Hematopoietic multipotent progenitor cell treated with erythropoietin and hydrocortisone succinate and interleukin-3 and kit ligand, for 17 days (in vitro differentiated cells): Measurements from ENCODE around the gene CLDN9.

Experiments
- DNase-seq: peaks from one replicate; pipeline ENCODE4 v3.0.0-alpha.2; 2015; ENCODE audit warnings: low spot score

The CLDN9 gene

DNA sequence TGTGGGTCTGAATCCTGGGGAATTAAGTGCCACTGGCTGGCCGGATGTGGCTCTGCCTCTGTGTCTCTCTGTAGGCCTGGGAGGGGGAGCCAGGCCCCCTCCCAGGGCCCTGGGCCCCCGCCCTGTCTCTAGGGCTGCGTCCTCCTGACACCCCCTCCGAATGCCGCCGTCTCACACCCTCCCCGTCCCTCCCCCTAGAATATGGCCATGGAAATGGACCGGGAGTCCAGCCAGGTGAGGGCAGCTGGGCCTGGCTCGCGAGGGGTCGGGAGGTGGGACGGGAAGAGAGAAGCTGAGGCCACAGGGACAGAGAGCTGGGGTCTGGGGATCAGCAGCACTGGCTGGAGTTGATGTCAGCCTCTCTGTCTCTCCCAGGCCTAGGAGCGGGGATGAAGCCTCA is 16.4 kb upstream of the CLDN9 start:
- DNase-seq, result no peak

DNA sequence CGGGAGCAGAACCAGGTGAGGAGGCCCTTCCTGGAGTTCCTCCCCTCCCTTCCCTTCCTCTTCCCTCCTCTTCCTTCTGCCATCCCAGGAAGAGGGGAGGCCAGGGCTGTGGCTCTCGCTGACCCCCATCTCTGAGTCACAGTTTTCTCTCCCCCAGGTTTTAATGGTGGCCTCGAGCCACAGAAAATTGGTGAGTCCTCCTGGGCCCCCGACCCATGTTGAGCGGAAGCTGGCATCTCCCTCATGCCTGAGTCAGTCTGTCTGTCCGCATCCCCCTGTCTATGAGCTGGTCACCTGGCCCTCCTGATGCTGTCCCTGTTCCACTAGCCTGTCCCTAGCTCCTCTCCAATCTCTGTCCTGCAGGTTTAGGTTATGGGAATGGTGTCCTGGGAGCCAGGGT is 12.8 kb upstream of the CLDN9 start:
- no peak for DNase-seq

DNA sequence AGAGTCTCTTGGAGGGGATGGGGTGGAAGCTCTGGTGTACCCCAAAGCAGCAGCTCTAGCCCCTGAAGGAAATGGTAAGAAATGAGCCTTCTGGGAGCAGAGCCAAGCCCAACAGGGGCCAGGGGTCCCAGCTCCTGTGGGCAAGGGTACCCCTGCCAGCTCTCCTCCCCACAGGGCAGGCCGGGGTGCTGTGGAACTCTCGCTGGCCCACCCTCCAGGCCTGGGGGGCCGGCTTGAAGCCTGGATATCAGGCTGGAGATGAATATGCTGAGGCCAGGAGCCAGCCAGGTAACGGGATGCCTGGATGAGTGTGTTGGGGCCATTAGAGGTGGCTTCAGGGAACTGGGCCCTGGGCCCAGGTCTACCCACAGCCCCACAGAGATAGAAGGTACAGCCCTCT is 12.2 kb upstream of the CLDN9 start:
- no peak for DNase-seq

DNA sequence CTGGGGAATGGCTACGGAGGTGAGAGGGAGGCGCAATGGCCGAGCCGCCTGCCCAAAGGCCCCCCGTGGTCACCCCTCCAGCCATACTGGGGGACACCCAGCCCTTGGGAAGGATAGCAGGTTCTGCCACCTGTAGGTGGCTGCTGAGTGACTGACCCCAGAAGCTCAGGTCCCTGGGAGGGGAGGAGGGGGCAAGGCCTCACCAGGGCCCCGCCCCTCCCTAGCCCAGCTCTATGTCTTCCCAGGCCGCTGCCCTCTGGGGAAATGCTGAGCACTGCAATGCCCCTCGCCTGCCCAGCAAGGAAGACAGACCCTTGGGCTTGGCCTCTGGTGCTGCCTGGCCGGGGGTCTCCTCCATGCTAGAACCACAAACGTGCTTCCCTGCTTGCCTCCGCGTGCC is 11.4 kb upstream of the CLDN9 start:
- DNase-seq, result no peak

DNA sequence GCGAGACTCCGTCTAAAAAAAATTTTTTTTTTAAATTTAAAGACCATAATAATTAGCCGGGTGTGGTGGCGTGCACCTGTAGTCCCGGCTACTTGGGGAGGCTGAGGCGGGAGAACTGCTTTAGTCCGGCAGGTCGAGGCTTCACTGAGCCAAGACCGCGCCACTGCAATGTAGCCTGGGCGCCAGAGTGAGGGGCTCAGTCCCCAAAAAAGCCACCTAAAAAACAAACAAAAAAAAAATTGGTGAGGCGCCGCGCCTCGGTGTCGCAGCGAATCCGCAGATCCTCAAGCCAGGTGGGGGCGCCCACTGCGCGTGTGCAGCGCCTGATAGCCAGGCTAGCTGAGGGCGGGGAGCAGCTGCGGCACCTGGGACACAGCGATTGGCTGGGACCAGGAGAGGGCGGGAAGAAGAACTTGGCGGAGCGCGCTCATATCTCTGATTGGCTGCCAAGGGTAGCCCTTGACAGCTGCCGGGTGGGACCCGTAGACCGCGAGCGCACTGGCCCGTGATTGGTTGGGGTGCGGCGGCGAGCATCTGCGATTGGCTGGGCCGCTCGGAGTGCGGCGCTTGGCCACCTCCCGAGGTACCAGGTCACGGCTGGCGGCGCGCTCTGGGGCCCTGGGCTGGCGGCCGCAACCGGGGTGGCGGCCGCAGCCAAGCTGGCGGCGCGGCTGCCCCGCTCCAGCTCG is 9.0 kb upstream of the CLDN9 start:
- peak; percentile 99 for DNase-seq

DNA sequence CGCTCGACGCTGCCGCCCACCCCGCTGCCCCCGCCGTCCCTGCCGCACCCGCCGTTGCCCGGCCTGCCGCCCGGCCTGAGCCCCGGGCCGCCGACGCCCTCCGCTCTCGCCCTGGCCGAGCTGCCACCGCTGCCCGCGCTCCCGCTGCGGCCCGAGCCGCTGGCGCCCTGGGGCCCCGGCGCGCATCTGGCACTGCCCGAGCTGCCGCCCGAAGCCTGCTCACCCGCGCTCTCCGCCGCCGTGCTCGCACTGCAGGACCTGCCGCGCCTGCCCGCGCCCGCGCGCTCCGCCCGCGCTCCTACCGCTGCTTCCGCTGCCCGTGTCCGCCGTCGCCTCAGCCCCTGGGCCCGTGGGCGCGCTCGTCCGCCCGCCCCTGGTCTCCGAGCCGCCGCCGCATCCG is 8.4 kb upstream of the CLDN9 start:
- no peak for DNase-seq

DNA sequence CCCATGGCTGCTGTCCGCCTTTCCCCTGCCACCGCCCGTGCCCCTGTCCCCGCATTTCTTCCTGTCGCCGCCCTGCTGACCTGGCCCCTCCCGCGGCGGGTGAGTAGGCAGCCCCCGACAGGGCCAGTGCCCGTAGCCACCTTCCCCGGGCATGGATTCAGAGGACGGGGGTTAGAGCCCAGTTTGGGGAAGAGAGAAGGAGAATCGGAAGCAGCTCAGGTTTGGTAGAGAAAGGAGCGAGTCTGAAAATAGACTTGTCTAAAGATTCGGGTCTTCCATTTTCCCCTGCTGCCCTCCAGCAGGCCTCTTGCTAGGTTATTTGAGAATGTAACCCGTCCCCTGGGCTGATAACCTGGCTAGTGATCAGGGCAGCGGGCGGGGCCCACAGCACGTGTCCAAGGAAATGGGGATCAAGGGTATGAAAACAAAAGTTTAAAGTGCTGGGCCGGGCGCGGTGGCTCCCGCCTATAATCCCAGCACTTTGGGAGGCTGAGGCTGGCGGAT is 7.9 kb upstream of the CLDN9 start:
- DNase-seq, result peak; percentile 14

DNA sequence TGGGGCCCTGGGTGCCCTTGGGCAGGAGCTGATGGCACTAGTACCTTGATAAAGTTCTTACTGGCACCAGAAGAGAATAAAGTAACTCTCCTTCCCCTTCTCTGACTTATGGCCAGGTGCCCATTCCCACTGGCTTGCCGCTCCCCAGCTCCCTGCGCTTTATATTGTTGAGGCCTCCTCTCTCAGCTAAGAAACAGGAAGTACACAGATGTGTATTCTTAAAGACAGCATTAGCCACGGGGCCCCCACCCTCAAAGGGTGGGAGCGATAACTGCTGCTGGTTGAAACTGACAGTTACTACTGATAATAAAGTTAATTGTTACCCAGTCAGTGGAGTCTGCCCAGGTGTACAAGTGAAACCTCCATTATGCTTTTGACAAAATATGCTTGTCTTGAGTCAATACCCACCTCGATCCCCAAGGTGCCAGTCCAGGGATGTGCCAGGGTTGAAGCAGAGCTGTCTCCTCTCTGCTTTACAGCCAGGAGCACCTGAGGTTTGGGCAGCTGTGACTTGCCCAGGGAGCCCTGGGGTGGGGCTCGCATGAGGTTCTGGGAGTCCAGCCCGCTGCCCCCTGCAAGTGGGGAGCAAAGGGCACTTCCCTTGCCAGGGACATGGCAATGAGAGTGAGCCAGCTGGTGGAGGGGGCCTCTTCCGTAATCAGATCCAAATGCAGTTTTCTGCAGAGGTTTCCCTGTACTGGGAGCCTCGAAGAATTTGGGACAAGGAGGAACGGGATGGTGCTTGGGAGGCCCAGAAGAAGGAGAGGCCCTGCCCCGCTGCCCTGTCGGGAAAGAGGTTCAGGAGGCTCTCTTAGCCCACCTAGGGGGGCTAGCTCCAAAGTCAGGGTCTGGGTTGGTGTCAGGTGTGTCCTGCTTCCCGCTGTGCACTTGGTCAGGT is 5.4 kb upstream of the CLDN9 start:
- DNase-seq, result no peak

DNA sequence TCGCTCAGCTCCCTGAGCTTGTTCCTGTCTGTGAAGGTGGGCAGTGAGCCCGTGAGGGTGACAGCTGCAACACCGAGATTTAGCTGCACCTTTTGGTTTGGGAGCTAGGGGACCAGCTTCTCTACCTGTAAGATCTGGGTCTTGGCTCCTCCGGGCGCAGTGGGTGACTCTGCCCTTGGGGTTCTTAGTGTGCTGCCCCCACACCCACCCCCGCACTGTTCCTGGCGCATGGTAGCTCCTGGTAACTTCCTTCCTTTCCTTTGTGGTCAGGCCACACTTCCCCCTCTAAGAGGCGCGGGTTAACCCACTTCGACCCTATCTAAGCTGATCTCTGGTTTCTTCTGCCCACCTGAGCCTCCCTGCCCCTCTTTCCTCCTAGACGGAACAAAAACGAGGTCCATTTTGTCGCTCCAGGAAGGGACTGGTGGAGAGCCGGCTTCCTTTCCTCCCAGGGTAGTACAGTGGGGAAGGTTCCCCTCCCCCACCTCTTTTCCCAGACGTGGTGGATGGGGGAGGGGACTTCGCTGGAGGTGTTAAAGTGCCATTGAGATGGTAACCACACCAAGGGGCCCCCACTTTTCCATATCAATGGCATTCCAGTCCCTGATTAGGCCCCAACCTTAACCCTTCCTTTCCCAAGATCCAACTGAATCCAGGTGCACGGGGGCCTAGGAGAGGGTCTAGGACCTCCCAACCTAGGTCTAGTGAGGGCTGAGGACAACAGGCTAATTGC is 4.6 kb upstream of the CLDN9 start:
- no peak for DNase-seq

DNA sequence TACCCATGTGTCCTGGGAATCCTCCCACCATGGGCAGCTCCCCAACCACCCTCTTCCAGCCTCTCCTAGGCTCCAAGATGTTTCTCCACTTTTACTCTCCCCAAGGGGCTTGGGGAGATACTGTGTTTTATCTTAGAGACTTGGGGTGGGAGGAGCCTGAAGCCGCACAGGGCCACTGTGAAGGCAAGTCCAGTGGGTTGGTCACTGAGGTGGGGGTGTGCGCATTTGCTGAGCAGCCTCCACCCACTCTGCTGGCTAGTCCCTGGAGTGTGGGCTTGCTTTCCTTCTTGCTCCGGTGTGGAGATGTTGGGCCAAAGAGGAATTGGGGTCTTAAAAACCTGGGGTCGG is 4.1 kb upstream of the CLDN9 start:
- no peak for DNase-seq

DNA sequence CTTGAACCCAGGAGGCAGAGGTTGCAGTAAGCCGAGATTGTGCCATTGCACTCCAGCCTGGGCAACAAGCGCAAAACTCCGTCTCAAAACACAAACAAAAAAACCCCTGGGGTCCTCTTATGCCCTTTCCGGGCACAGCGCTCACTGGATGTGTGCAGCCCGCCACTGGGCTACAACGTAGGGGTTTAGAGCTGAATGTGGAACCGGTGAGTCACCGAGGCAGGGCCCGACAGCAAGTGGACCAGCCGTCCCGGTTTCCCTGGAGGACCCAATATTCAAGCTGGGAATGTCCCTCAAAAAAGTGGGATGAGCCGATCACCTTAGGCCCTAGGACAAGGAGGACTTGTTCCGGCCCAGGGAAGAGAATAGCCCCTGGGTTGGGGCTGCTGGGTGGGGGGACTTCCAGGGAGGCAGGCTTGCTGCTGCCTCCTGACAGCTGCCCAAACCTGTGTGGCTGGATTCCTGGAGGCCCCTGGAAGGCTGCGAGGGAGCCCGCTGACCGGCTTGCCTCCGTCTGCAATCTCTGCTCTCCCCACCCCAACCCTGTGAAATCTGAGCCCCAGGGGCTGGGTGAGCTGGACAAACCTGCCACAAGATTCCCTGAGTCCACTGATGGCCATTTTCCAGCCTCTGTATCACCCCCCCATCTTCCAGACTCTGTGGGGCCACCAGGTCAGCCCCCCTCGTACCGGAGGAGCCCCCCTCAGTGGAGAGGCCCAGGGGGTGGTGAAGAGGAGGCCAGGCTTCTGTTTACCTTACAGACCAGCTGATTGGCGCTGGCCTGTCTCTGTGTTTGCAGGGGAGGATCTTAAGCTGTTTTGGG is 2.9 kb upstream of the CLDN9 start:
- no peak for DNase-seq

DNA sequence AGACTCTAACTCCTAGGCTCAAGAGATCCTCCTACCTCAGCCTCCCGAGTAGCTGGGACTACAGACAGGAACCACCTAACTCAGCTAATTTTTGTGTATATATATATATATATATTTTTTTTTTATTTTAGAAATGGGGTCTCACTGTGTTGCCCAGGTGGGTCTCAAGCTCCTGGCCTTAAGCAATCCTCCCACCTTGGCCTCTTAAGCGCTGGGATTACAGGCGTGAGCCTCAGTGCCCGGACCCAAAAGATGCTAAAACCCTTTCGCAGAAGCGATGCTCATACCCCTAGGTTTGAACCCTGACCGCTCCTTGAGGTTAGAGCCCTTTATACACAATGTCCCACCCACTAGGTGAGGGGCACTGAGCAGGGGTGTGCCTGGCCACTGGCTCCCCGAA is 2.2 kb upstream of the CLDN9 start:
- no peak for DNase-seq

DNA sequence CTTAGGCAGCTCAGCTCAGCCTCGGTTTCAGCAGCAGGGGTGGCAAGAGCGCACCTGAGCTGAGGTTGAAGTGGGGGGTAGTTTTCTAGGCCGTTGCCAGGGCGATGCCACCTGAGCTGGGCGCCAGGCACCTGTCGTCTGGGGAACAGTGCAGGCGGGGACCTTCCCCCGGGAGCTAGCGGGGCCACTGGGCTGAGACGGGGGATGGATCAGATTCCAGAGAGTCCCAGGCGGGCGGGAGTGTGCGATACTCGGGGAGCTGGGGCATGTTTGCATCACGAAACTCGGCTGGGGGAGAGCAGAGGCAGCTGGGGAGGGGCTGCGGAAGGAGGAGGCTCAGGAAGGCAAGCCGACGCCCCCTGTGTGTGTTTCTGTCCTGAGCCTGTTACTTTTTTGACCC is 477 bp upstream of the CLDN9 start:
- DNase-seq, result no peak

DNA sequence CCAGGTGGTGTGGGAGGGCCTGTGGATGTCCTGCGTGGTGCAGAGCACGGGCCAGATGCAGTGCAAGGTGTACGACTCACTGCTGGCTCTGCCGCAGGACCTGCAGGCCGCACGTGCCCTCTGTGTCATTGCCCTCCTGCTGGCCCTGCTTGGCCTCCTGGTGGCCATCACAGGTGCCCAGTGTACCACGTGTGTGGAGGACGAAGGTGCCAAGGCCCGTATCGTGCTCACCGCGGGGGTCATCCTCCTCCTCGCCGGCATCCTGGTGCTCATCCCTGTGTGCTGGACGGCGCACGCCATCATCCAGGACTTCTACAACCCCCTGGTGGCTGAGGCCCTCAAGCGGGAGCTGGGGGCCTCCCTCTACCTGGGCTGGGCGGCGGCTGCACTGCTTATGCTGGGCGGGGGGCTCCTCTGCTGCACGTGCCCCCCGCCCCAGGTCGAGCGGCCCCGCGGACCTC is 798 bp downstream of the CLDN9 start:
- DNase-seq, result no peak

DNA sequence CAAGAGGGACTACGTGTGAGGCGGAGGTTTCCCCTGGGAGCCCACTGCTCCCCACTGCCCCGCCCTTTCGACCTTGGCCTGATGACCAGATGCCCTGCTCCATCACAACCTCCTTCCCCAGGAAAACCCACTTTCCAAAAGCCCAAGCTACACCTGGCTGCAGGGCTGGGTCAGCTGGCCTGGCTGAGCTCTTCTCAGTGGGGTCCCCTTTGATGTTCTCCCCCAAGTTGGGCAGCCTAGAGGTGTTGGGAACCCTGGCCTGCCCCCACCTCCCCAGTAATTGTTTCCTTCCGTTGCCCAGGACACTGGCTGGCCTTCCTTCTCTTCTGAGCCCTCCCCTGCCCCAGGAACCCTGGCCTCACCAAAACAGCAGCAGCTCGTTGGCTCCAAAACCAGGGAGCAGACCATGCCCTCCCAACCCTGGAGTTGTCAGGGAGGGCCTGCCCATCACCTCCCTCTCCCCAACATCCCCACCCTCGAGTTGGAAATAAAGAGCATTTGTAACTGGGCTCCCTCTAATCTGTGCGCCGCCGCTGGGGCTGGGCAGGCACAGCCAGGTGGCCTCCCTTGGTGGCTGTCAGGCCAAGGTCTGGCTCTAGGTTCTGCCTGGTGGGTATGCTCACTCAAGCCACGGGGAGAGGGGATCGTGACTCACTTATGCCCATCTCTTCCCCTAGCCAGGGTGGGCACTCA is 1.4 kb downstream of the CLDN9 start:
- DNase-seq, result no peak

DNA sequence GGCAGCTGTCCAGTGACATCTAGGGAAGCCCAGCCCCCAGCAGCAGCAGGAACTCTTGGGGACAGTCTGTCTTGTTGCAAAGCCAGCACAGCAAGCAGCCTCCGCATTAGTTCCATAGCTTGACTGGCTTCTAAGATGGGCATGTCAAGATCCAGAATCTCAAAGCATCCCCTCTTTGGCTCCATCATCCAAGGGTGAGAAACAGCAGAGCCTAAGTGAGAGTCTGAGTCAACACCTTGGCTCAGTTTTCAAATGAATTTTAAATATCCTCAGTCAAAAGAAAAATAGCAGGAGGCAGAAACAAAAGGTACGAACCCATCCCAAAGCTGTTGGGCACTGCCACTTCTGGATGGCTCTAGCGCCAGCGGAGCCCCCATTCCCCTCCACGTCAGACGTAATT is 2.2 kb downstream of the CLDN9 start:
- DNase-seq, result no peak

DNA sequence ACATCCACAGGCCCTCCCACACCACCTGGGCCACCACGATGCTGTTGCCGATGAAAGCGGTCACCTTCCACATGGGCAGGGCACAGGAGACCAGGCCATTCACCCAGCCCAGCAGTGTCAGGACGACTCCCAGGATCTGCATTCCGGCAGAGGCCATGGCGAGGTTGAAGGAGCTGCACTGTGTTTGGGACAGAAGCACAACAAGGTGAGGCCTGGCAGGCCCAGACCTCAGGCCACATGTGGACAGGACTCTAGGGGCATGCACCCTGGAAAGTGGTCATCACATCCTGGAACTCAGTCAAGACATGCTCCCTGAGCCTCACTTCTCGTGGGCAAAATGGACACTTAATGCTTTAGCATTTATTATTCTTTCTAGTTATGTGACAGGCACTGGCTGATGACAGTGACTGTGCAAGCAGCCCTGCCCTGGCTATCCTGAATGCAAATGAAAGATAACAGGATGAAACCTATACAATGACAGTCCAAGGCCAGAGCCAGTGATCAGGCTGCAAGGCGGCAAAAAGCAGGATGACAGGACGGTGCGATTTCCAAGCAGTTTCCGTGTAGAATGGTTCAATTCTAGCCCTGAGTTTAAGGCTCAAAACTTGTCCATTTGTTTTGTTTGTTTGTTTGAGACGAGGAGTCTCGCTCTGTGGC is 3.3 kb downstream of the CLDN9 start:
- DNase-seq, result no peak

DNA sequence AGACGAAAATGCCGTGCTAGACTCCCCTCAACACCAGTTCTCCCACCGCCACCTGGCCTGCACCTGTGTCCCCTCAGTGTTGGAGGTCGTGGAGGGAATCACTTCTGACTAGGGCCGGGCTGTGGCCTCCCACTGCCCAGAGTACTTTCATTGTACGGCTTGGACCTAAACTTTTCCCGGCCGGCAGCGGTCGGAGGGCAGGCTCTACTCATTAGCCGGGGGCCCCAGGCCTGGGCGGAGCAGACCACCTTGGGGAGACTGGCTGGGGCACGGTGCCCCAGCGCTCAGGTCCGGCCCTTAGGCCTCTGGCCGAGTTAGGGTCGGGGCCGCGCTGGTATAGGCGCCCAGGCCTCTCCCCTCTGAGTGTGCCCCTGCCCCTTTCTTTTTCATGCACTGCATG is 4.6 kb downstream of the CLDN9 start:
- DNase-seq, result no peak

DNA sequence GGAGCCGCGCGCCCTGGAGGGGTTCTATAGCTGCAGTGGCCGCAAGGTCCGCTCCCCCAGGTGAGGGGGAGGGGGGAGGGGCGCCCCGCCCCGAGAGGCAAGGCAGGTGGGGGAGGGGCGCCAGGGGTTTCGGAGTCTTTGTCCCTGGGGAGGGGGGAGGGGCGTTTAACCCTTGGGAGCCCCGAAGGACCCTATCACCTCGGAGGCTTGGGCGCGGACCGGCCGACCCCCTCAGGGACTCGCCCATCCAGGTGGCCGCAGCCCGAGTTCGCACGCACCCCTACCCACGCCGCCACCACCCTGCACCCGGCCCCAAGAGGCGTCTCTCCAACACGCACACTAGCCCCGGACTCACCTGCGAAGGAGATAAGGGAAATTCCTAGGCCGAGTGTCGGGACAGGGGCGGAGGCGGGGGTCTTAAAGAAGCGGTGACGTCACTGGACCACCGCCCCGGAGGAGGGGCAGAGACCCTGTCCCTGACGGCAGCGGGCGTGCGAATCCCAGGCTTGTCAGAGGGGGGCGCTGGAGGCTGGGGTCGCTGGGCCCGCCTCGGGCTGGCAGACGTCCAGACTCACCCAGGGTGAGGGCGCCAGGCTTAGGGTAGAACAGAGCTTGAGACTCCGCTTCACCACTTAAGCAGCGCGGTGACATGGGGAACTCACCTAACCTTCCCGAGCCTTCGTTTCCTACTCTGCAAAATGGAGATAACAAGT is 5.2 kb downstream of the CLDN9 start, which contains the start of gene CLDN6:
Gene CLDN6 (minus strand): TSS at position 390 of the 713 bp plus-strand sequence. CDS start 2,162 bp downstream, outside the sequence.
- peak; percentile 51 for DNase-seq
